Urinary bladder (tissue), 4 donors: ENCODE results near the gene DDO. TPM values are rescaled to one million over a fixed set of nuclear protein-coding genes. Genes with fewer than 3 reads are reported as not detected.

Experiments
- DNase-seq: peaks from one replicate; pipeline ENCODE4 v3.0.0-alpha.2; 2015; ENCODE audit errors: extremely low spot score
- H3K27ac ChIP-seq: one replicate; pipeline ENCODE4 v1.5.1; 2013; ENCODE audit warnings: low read depth, mild to moderate bottlenecking, moderate library complexity
- H3K36me3 ChIP-seq: one replicate; pipeline ENCODE4 v1.6.1; 2013; ENCODE audit warnings: mild to moderate bottlenecking, moderate library complexity; ENCODE audit not compliant: insufficient read depth
- H3K4me1 ChIP-seq: one replicate; pipeline ENCODE4 v1.6.1; 2013; ENCODE audit warnings: mild to moderate bottlenecking, moderate library complexity; ENCODE audit not compliant: insufficient read depth
- H3K4me3 ChIP-seq: one replicate; pipeline ENCODE4 v1.5.1; 2013; ENCODE audit warnings: low read depth, low read length
- WGBS: extraction: QIAGEN DNeasy Blood & Tissue Kit; methylation state at CpG from one replicate; pipeline ENCODE4 v1.1.7; 2013; 5-methylcytosine and 5-hydroxymethylcytosine counted together
- polyA plus RNA-seq: library from polyadenylated mRNA; stranded (reverse); fragments of 200-250 nt; gene quantifications from one replicate; pipeline ENCODE4 v1.2.3, GENCODE V29; 2013
- total RNA-seq: library from RNA; depleted of rRNA; stranded (reverse); fragments of >200 nt; gene quantifications from one replicate; pipeline ENCODE4 v1.2.3, GENCODE V29; 2014
- donor health status: healthy with polysubstance abuse.
- donor health status: healthy.

The DDO gene
- total and polyA plus RNA-seq, 2 donors, result 0.63 to 2.0 TPM

- no peak overlapping the region for H3K27ac ChIP-seq
- H3K4me1 ChIP-seq, result no peaks in the 10 kb centered on the region
- no peak for DNase-seq
- H3K4me3 ChIP-seq, result no peak overlapping the region
- H3K36me3 ChIP-seq, result no peaks in the 10 kb centered on the region
- 81% methylated on average over 7 of the region's 7 CpGs for WGBS
Measured at GRCh38 chr6:110434961-110435602, 19.7 kb upstream of the DDO start.

GRCh38 chr6:110432285-110432900, 17.0 kb upstream of the DDO start:
- Histone ChIP-seq H3K36me3 (no peaks in the 10 kb centered on the region), H3K27ac (no peak overlapping the region), H3K4me3 (no peak overlapping the region), H3K4me1 (no peaks in the 10 kb centered on the region)
- no peak for DNase-seq
- 69% methylated on average over 3 of the region's 3 CpGs for WGBS

- no peak overlapping the region for H3K27ac ChIP-seq
- WGBS, result 79% methylated on average over 4 of the region's 4 CpGs
- DNase-seq, result no peak
- H3K4me1 ChIP-seq, result no peaks in the 10 kb centered on the region
- no peak overlapping the region for H3K4me3 ChIP-seq
- no peaks in the 10 kb centered on the region for H3K36me3 ChIP-seq
Measured at GRCh38 chr6:110430741-110431140, 15.4 kb upstream of the DDO start.

GRCh38 chr6:110430236-110430635, 14.9 kb upstream of the DDO start:
- WGBS, result 55% methylated on average over 5 of the region's 5 CpGs
- H3K36me3 ChIP-seq, result no peaks in the 10 kb centered on the region
- no peaks in the 10 kb centered on the region for H3K4me1 ChIP-seq
- H3K4me3 ChIP-seq, result no peak overlapping the region
- H3K27ac ChIP-seq, result no peak overlapping the region
- no peak for DNase-seq

- H3K4me1 ChIP-seq, result no peaks in the 10 kb centered on the region
- H3K27ac ChIP-seq, result no peak overlapping the region
- 98% methylated on average over 2 of the region's 2 CpGs for WGBS
- H3K36me3 ChIP-seq, result no peaks in the 10 kb centered on the region
- no peak for DNase-seq
- no peak overlapping the region for H3K4me3 ChIP-seq
Measured at GRCh38 chr6:110428153-110428552, 12.8 kb upstream of the DDO start.

- Histone ChIP-seq H3K4me3 (no peak overlapping the region), H3K36me3 (no peaks in the 10 kb centered on the region), H3K4me1 (no peaks in the 10 kb centered on the region), H3K27ac (no peak overlapping the region)
- 25% methylated on average over 5 of the region's 5 CpGs for WGBS
- no peak for DNase-seq
Measured at GRCh38 chr6:110425816-110426215, 10.4 kb upstream of the DDO start.

GRCh38 chr6:110422444-110422822, 7.1 kb upstream of the DDO start:
- no peak for DNase-seq
- Histone ChIP-seq H3K27ac (no peak overlapping the region), H3K4me3 (no peak overlapping the region), H3K36me3 (no peaks in the 10 kb centered on the region), H3K4me1 (no peaks in the 10 kb centered on the region)

GRCh38 chr6:110421749-110422443, 6.5 kb upstream of the DDO start:
- no peaks in the 10 kb centered on the region for H3K36me3 ChIP-seq
- WGBS, result 82% methylated on average over 4 of the region's 4 CpGs
- no peak overlapping the region for H3K27ac ChIP-seq
- no peak overlapping the region for H3K4me3 ChIP-seq
- DNase-seq, result no peak
- H3K4me1 ChIP-seq, result no peaks in the 10 kb centered on the region

- no peak for DNase-seq
- Histone ChIP-seq H3K4me3 (no peak overlapping the region), H3K4me1 (no peaks in the 10 kb centered on the region), H3K36me3 (no peaks in the 10 kb centered on the region), H3K27ac (no peak overlapping the region)
- whole genome bisulfite sequencing, result 64% methylated on average over 6 of the region's 6 CpGs
Measured at GRCh38 chr6:110419028-110419739, 3.8 kb upstream of the DDO start.

- Histone ChIP-seq H3K36me3 (no peaks in the 10 kb centered on the region), H3K4me3 (no peak overlapping the region), H3K4me1 (no peaks in the 10 kb centered on the region), H3K27ac (no peak overlapping the region)
- no peak for DNase-seq
- 89% methylated on average over 3 of the region's 3 CpGs for WGBS
Measured at GRCh38 chr6:110418594-110418993, 3.2 kb upstream of the DDO start.

- no peaks in the 10 kb centered on the region for H3K4me1 ChIP-seq
- no peak for DNase-seq
- H3K4me3 ChIP-seq, result no peak overlapping the region
- H3K36me3 ChIP-seq, result no peaks in the 10 kb centered on the region
- H3K27ac ChIP-seq, result no peak overlapping the region
- 57% methylated on average over 4 of the region's 4 CpGs for WGBS
Measured at GRCh38 chr6:110414669-110415068, 706 bp downstream of the DDO start.

- Histone ChIP-seq H3K4me3 (no peak overlapping the region), H3K27ac (no peak overlapping the region), H3K4me1 (no peaks in the 10 kb centered on the region), H3K36me3 (no peaks in the 10 kb centered on the region)
- DNase-seq, result no peak
- WGBS, result 78% methylated on average over 8 of the region's 8 CpGs
Measured at GRCh38 chr6:110412360-110412759, 3.0 kb downstream of the DDO start.

GRCh38 chr6:110410511-110410910, 4.9 kb downstream of the DDO start:
- no peaks in the 10 kb centered on the region for H3K4me1 ChIP-seq
- no peak for DNase-seq
- WGBS, result 75% methylated on average over 4 of the region's 4 CpGs
- no peak overlapping the region for H3K27ac ChIP-seq
- no peak overlapping the region for H3K4me3 ChIP-seq
- H3K36me3 ChIP-seq, result no peaks in the 10 kb centered on the region

GRCh38 chr6:110409794-110410193, 5.6 kb downstream of the DDO start:
- Histone ChIP-seq H3K4me1 (no peaks in the 10 kb centered on the region), H3K4me3 (no peak overlapping the region), H3K27ac (no peak overlapping the region), H3K36me3 (no peaks in the 10 kb centered on the region)
- DNase-seq, result no peak
